Activated naive CD4-positive, alpha-beta T cell treated with anti-CD3 and anti-CD28 coated beads, Interleukin-2, amount 50 U/mL, for 24 hours (primary cell): Measurements from ENCODE around the gene STXBP4.

Source experiments
- H3K27ac Mint-ChIP-seq: one replicate; pipeline ENCODE4 v1.8.0; 2021; ENCODE audit warnings: mild to moderate bottlenecking, mixed read lengths
- H3K27me3 Mint-ChIP-seq: one replicate; pipeline ENCODE4 v1.8.0; 2021; ENCODE audit warnings: mixed read lengths
- H3K36me3 Mint-ChIP-seq: one replicate; pipeline ENCODE4 v1.8.0; 2021; ENCODE audit warnings: mixed read lengths
- H3K4me1 Mint-ChIP-seq: one replicate; pipeline ENCODE4 v1.8.0; 2021; ENCODE audit warnings: mixed read lengths
- H3K4me3 Mint-ChIP-seq: one replicate; pipeline ENCODE4 v1.8.0; 2021; ENCODE audit warnings: mild to moderate bottlenecking, mixed read lengths
- H3K9me3 Mint-ChIP-seq: one replicate; pipeline ENCODE4 v1.8.0; 2021; ENCODE audit warnings: mixed read lengths

Gene STXBP4

GRCh38 chr17:54985476-54985875, 16.9 kb downstream of the STXBP4 start:
- Mint-ChIP-seq H3K27me3 (no peaks in the 10 kb centered on the region), H3K27ac (no peak overlapping the region), H3K9me3 (no peaks in the 10 kb centered on the region), H3K36me3 (peaks cover 6% of the 10 kb centered on the region), H3K4me3 (no peak overlapping the region), H3K4me1 (no peaks in the 10 kb centered on the region)

- Mint-ChIP-seq H3K36me3 (no peaks in the 10 kb centered on the region), H3K27me3 (no peaks in the 10 kb centered on the region), H3K27ac (no peak overlapping the region)
These were observed 21.6 kb downstream of the STXBP4 start for GRCh38 chr17:54990118-54990517.

DNA sequence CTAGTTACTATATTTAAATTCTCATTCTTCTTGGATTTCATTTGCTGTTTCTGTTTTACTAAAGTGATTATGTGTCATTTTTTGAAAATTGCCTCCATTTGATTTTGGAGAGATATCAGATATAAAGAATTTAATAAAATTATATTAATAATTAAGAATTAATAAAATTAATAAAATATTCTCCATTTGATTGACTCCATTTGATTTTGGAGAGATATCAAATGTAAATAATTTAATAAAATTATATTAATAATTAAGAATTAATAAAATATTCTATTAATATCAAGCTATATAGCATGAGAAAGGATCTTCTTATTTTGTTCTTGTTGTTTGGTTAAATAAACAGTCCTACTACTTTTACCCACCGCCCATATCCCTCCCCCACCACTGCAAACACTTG, 23.0 kb downstream of the STXBP4 start:
- Mint-ChIP-seq H3K27me3 (no peaks in the 10 kb centered on the region), H3K4me3 (no peak overlapping the region), H3K27ac (no peak overlapping the region), H3K4me1 (no peaks in the 10 kb centered on the region), H3K36me3 (no peaks in the 10 kb centered on the region), H3K9me3 (no peaks in the 10 kb centered on the region)

More at GRCh38 chr17:54990118-54990517, 21.6 kb downstream of the STXBP4 start:
- Mint-ChIP-seq H3K4me1 (no peaks in the 10 kb centered on the region), H3K4me3 (no peak overlapping the region), H3K9me3 (no peaks in the 10 kb centered on the region)

DNA sequence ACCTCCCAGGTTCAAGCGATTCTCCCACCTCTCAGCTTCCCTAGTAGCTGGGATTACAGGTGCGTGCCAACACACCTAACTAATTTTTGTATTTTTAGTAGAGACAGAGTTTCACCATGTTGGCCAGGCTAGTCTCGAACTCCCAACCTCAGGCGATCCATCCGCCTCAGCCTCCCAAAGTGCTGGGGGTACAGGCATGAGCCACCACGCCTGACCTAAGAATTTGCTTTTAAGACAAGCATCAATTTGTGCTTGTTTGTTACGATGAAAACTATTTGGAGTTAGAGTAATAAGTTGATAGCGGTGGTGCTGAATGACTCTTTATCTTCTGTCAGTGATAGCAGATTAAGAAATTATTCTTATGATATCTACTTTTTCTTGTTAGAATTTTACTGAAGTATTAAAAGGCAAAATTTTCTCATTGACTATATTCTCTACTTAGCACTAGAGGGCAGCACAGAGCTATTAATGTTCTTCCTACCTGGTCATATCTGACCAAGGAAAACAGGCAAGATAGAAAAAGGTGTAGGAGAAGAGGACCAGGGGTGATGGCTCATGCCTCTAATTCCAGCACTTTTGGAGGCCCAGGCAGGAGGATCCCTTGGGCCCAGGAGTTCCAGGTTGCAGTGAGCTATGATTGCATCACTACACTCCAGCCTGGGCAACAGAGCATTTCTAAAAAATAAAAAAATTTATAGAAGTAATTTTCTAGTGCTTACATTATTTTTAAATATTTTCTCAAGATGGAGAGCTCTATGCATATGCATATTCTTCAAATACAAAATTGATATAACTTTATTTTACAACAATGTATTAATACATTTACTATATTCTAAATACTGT, 24.5 kb downstream of the STXBP4 start:
- H3K27ac Mint-ChIP-seq, result no peak overlapping the region
- H3K27me3 Mint-ChIP-seq, result no peaks in the 10 kb centered on the region
- no peaks in the 10 kb centered on the region for H3K36me3 Mint-ChIP-seq
- no peaks in the 10 kb centered on the region for H3K9me3 Mint-ChIP-seq
- no peaks in the 10 kb centered on the region for H3K4me1 Mint-ChIP-seq
- no peak overlapping the region for H3K4me3 Mint-ChIP-seq

DNA sequence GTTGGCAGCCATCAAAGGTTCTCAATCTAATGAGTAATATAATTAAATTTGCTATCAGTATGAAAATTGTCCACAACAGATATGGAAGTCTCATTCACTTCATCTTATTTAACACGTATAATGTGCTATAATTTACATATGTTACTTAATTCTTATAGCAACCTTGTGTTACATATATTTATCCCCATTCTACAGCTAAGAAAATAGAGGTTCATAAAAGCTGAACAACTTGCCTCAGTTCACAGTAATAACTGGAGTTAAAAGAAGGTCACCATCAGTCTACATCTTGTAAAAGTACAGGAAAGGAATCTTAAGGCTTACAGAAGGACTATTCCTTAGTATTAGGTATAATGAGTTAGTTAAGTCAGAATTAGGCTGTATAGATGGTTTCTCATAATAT, 27.9 kb downstream of the STXBP4 start:
- no peaks in the 10 kb centered on the region for H3K9me3 Mint-ChIP-seq
- no peaks in the 10 kb centered on the region for H3K36me3 Mint-ChIP-seq
- no peak overlapping the region for H3K4me3 Mint-ChIP-seq
- no peaks in the 10 kb centered on the region for H3K4me1 Mint-ChIP-seq
- H3K27ac Mint-ChIP-seq, result no peak overlapping the region
- no peaks in the 10 kb centered on the region for H3K27me3 Mint-ChIP-seq

GRCh38 chr17:55002458-55002857, 33.9 kb downstream of the STXBP4 start:
- no peaks in the 10 kb centered on the region for H3K4me1 Mint-ChIP-seq
- H3K27ac Mint-ChIP-seq, result no peak overlapping the region
- H3K4me3 Mint-ChIP-seq, result no peak overlapping the region
- H3K36me3 Mint-ChIP-seq, result no peaks in the 10 kb centered on the region
- H3K9me3 Mint-ChIP-seq, result no peaks in the 10 kb centered on the region
- H3K27me3 Mint-ChIP-seq, result no peaks in the 10 kb centered on the region

GRCh38 chr17:55004484-55004883, 35.9 kb downstream of the STXBP4 start:
- H3K4me3 Mint-ChIP-seq, result no peak overlapping the region
- no peak overlapping the region for H3K27ac Mint-ChIP-seq
- H3K36me3 Mint-ChIP-seq, result peaks cover 3% of the 10 kb centered on the region
- H3K27me3 Mint-ChIP-seq, result no peaks in the 10 kb centered on the region
- H3K4me1 Mint-ChIP-seq, result no peaks in the 10 kb centered on the region
- no peaks in the 10 kb centered on the region for H3K9me3 Mint-ChIP-seq

- H3K27ac Mint-ChIP-seq, result no peak overlapping the region
These were observed 37.0 kb downstream of the STXBP4 start for GRCh38 chr17:55005520-55005919.

GRCh38 chr17:55023626-55024025, 55.1 kb downstream of the STXBP4 start:
- Mint-ChIP-seq H3K9me3 (no peaks in the 10 kb centered on the region), H3K4me1 (no peaks in the 10 kb centered on the region), H3K36me3 (peaks cover 12% of the 10 kb centered on the region), H3K27ac (no peak overlapping the region), H3K27me3 (no peaks in the 10 kb centered on the region), H3K4me3 (no peak overlapping the region)

More at GRCh38 chr17:55005520-55005919, 37.0 kb downstream of the STXBP4 start:
- H3K4me1 Mint-ChIP-seq, result no peaks in the 10 kb centered on the region
- H3K36me3 Mint-ChIP-seq, result peaks cover 3% of the 10 kb centered on the region
- no peaks in the 10 kb centered on the region for H3K9me3 Mint-ChIP-seq
- H3K27me3 Mint-ChIP-seq, result no peaks in the 10 kb centered on the region
- no peak overlapping the region for H3K4me3 Mint-ChIP-seq

GRCh38 chr17:55037828-55038227, 69.3 kb downstream of the STXBP4 start:
- Mint-ChIP-seq H3K36me3 (peaks cover 7% of the 10 kb centered on the region), H3K4me3 (no peak overlapping the region), H3K4me1 (no peaks in the 10 kb centered on the region), H3K9me3 (no peaks in the 10 kb centered on the region), H3K27me3 (no peaks in the 10 kb centered on the region), H3K27ac (no peak overlapping the region)

- Mint-ChIP-seq H3K27me3 (no peaks in the 10 kb centered on the region), H3K27ac (no peak overlapping the region), H3K4me1 (no peaks in the 10 kb centered on the region), H3K36me3 (peaks cover 6% of the 10 kb centered on the region), H3K9me3 (no peaks in the 10 kb centered on the region), H3K4me3 (no peak overlapping the region)
These were observed 69.7 kb downstream of the STXBP4 start for GRCh38 chr17:55038291-55038690.

DNA sequence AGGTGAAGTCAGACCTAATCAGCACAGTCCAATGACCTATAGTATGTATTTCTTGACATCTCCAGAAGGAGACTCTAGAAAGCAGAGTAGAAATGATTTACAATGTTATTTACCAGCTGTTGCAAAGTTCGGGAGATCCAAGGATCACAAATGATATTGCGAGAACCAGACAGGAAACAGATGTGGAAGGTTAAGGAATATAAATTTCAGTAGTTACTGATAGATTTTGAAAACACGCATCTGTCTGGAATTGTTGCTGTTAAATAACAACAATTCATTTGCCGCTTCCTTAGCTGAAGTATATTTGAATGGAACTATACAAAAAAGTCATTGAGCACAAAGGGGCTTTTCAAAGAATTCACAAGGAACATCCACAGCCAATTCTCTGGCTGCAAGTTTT, 72.0 kb downstream of the STXBP4 start:
- no peak overlapping the region for H3K27ac Mint-ChIP-seq
- peaks cover 12% of the 10 kb centered on the region for H3K36me3 Mint-ChIP-seq
- no peaks in the 10 kb centered on the region for H3K9me3 Mint-ChIP-seq
- no peak overlapping the region for H3K4me3 Mint-ChIP-seq
- H3K27me3 Mint-ChIP-seq, result no peaks in the 10 kb centered on the region
- H3K4me1 Mint-ChIP-seq, result no peaks in the 10 kb centered on the region

GRCh38 chr17:55053855-55054254, 85.3 kb downstream of the STXBP4 start:
- Mint-ChIP-seq H3K9me3 (no peaks in the 10 kb centered on the region), H3K4me1 (no peaks in the 10 kb centered on the region), H3K27me3 (no peaks in the 10 kb centered on the region), H3K27ac (no peak overlapping the region), H3K4me3 (no peak overlapping the region), H3K36me3 (peaks cover 7% of the 10 kb centered on the region)

- Mint-ChIP-seq H3K4me1 (no peaks in the 10 kb centered on the region), H3K36me3 (peaks cover 3% of the 10 kb centered on the region), H3K27ac (no peak overlapping the region), H3K9me3 (no peaks in the 10 kb centered on the region), H3K27me3 (no peaks in the 10 kb centered on the region), H3K4me3 (no peak overlapping the region)
These were observed 85.9 kb downstream of the STXBP4 start for GRCh38 chr17:55054429-55054828.

DNA sequence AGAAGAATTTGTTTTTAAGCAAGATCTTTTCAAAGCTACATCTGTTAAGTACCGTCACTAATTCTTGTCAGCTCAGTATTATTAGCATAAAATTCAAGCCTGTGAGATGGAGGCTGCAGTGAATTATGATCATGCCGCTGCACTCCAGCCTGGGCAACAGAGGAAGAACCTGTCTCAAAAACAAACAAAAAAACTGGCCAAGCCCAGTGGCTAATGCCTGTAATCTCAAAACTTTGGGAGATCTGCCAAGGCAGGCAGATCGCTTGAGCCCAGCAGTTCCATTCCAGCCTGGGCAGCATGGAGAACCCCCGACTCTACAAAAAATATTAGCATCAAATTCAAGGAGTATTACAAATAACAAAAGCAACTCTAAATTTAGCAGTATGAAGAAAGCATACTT, 88.0 kb downstream of the STXBP4 start:
- H3K36me3 Mint-ChIP-seq, result no peaks in the 10 kb centered on the region
- H3K4me1 Mint-ChIP-seq, result no peaks in the 10 kb centered on the region
- no peaks in the 10 kb centered on the region for H3K27me3 Mint-ChIP-seq
- H3K27ac Mint-ChIP-seq, result no peak overlapping the region
- no peak overlapping the region for H3K4me3 Mint-ChIP-seq
- H3K9me3 Mint-ChIP-seq, result no peaks in the 10 kb centered on the region

GRCh38 chr17:55057184-55057583, 88.6 kb downstream of the STXBP4 start:
- no peak overlapping the region for H3K27ac Mint-ChIP-seq
- no peak overlapping the region for H3K4me3 Mint-ChIP-seq
- H3K36me3 Mint-ChIP-seq, result no peaks in the 10 kb centered on the region
- H3K9me3 Mint-ChIP-seq, result no peaks in the 10 kb centered on the region
- H3K4me1 Mint-ChIP-seq, result no peaks in the 10 kb centered on the region
- H3K27me3 Mint-ChIP-seq, result no peaks in the 10 kb centered on the region

DNA sequence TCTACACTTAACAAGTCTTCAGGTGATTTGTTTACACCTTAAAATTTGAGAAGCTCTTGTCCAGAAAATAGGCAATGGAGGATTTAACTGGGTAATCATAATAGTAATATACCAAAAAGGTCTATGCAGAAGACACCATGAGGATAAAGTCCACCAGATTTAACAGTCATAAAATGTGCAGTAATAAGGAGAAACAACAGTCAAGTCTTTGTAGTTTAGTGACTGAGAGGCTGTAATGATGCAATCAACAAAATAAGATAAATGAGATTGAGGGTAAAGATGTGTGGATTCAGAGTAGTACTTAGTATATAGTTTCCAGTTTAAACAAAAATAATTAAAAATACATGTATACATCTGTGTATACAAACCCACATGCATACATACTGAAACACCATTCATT, 91.2 kb downstream of the STXBP4 start:
- no peaks in the 10 kb centered on the region for H3K4me1 Mint-ChIP-seq
- no peaks in the 10 kb centered on the region for H3K27me3 Mint-ChIP-seq
- H3K36me3 Mint-ChIP-seq, result no peaks in the 10 kb centered on the region
- no peak overlapping the region for H3K27ac Mint-ChIP-seq
- H3K9me3 Mint-ChIP-seq, result no peaks in the 10 kb centered on the region
- H3K4me3 Mint-ChIP-seq, result no peak overlapping the region
